Measurements from ENCODE around the gene EXD3. TPM values are rescaled to one million over a fixed set of nuclear protein-coding genes. Genes with fewer than 3 reads are reported as not detected.
A peak's percentile ranks its signal among the peaks of the same experiment; 100 is the strongest.

EXD3 gene
- total and polyA plus RNA-seq, 4 donors: 8.6 to 30.5 (median 19.5) TPM

- 79 to 88% methylated on average over 24 of the region's 24 CpGs for WGBS, 2 donors
- DNase-seq: no peak
- H3K9ac ChIP-seq (ENCODE audit: insufficient read depth in 1 of 2, low read length in 2 of 2): no peak overlapping the region
Observed at GRCh38 chr9:137436761-137437600, 14.0 kb upstream of the EXD3 start.

GRCh38 chr9:137435980-137436760 lies 13.2 kb upstream of the EXD3 start:
- H3K27me3 ChIP-seq (ENCODE audit: control insufficient read depth in 3 of 3, insufficient read depth in 3 of 3, low read length in 2 of 3): no peaks in the 10 kb centered on the region
- DNase-seq (no peak), ATAC-seq (ENCODE audit: insufficient read depth, low FRiP score) (peak; percentile 84)
- no peak overlapping the region for H3K9ac ChIP-seq (ENCODE audit: insufficient read depth in 1 of 2, low read length in 2 of 2)
- H3K4me1 ChIP-seq (ENCODE audit: control insufficient read depth in 5 of 5, insufficient read depth in 5 of 5, low read length in 5 of 5): peaks cover 0 to 8% (median 0%) of the 10 kb centered on the region in 5 donors
- H3K9me3 ChIP-seq (ENCODE audit: control insufficient read depth in 4 of 4, insufficient read depth in 3 of 4, low read length in 3 of 4): no peaks in the 10 kb centered on the region
- WGBS, 2 donors: 65 to 84% methylated on average over 42 of the region's 42 CpGs
- TF ChIP-seq CTCF (IDR thresholded peaks at IDR 0.05; ENCODE audit: control extremely low read depth, extremely low read depth): no peak
- no peak overlapping the region for H3K27ac ChIP-seq (ENCODE audit: low read depth in 1 of 2, low read length in 1 of 2)
- no peaks in the 10 kb centered on the region for H3K36me3 ChIP-seq (ENCODE audit: control insufficient read depth in 4 of 4, insufficient read depth in 4 of 4, low read length in 4 of 4)
- H3K4me3 ChIP-seq: no peak overlapping the region

More at GRCh38 chr9:137436761-137437600, 14.0 kb upstream of the EXD3 start:
- Histone ChIP-seq H3K4me1 (ENCODE audit: control insufficient read depth in 5 of 5, insufficient read depth in 5 of 5, low read length in 5 of 5) (peaks cover 0 to 10% (median 0%) of the 10 kb centered on the region in 5 donors), H3K27ac (ENCODE audit: low read depth in 1 of 2, low read length in 1 of 2) (no peak overlapping the region), H3K36me3 (ENCODE audit: control insufficient read depth in 4 of 4, insufficient read depth in 4 of 4, low read length in 4 of 4) (no peaks in the 10 kb centered on the region), H3K9me3 (ENCODE audit: control insufficient read depth in 4 of 4, insufficient read depth in 3 of 4, low read length in 3 of 4) (no peaks in the 10 kb centered on the region), H3K4me3 (no peak overlapping the region), H3K27me3 (ENCODE audit: control insufficient read depth in 3 of 3, insufficient read depth in 3 of 3, low read length in 2 of 3) (no peaks in the 10 kb centered on the region)
- no peak for ATAC-seq (ENCODE audit: insufficient read depth, low FRiP score)
- TF ChIP-seq CTCF (IDR thresholded peaks at IDR 0.05; ENCODE audit: control extremely low read depth, extremely low read depth): no peak

- no peak for TF ChIP-seq CTCF (IDR thresholded peaks at IDR 0.05; ENCODE audit: control extremely low read depth, extremely low read depth)
- no peaks in the 10 kb centered on the region for H3K9me3 ChIP-seq (ENCODE audit: control insufficient read depth in 4 of 4, insufficient read depth in 3 of 4, low read length in 3 of 4)
- 76 to 78% methylated on average over 14 to 20 of the region's 20 CpGs for WGBS, 2 donors
- H3K4me1 ChIP-seq (ENCODE audit: control insufficient read depth in 5 of 5, insufficient read depth in 5 of 5, low read length in 5 of 5): peaks cover 0 to 8% (median 0%) of the 10 kb centered on the region in 5 donors
- H3K9ac ChIP-seq (ENCODE audit: insufficient read depth in 1 of 2, low read length in 2 of 2): no peak overlapping the region
- ATAC-seq (ENCODE audit: insufficient read depth, low FRiP score) (no peak), DNase-seq (no peak)
- H3K36me3 ChIP-seq (ENCODE audit: control insufficient read depth in 4 of 4, insufficient read depth in 4 of 4, low read length in 4 of 4): no peaks in the 10 kb centered on the region
- H3K4me3 ChIP-seq: no peak overlapping the region
- no peak overlapping the region for H3K27ac ChIP-seq (ENCODE audit: low read depth in 1 of 2, low read length in 1 of 2)
- no peaks in the 10 kb centered on the region for H3K27me3 ChIP-seq (ENCODE audit: control insufficient read depth in 3 of 3, insufficient read depth in 3 of 3, low read length in 2 of 3)
Observed at GRCh38 chr9:137435381-137435891, 12.5 kb upstream of the EXD3 start.

Measured in lung (tissue), 12 donors.